GM18909 (cell line): Measurements from ENCODE around the gene NOCT.
A peak's percentile ranks its signal among the peaks of the same experiment; 100 is the strongest.
"Not testable (repeated sequence)": the region's sequence is repeated elsewhere in the genome, so short reads cannot be mapped to it uniquely, and the experiment has no call there.

Source experiments
- ATAC-seq: cut with Tn5 transposase; IDR thresholded peaks from one replicate; pipeline ENCODE4 v1.9.1; 2021; ENCODE audit warnings: mild to moderate bottlenecking; ENCODE audit not compliant: unreplicated experiment, poor library complexity

The NOCT gene

GRCh38 chr4:139042981-139043460 is 27.4 kb downstream of the NOCT start:
- ATAC-seq: no peak

GRCh38 chr4:139044291-139044690 is 28.7 kb downstream of the NOCT start:
- ATAC-seq: no peak

- no peak for ATAC-seq
Measured at GRCh38 chr4:139048026-139048425, 32.4 kb downstream of the NOCT start.

DNA sequence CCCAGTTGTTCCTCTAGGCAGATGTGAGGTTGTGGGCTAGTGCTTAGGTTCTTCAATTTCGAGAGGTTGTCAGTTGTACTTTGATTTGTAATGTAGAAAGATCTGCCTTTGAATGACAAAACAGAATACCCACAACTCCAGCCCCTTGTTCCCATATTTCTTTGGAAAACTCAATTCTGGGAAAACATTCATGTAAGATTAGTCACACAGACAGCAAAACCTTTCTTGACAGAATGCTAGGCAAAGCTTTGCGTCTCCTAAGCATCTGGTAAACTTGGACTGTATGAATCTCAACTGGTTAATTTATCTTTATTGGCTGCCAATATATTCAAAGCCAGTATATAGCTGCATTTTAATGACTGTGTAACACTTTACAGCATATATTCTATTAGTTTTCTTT is 34.9 kb downstream of the NOCT start:
- ATAC-seq: no peak

DNA sequence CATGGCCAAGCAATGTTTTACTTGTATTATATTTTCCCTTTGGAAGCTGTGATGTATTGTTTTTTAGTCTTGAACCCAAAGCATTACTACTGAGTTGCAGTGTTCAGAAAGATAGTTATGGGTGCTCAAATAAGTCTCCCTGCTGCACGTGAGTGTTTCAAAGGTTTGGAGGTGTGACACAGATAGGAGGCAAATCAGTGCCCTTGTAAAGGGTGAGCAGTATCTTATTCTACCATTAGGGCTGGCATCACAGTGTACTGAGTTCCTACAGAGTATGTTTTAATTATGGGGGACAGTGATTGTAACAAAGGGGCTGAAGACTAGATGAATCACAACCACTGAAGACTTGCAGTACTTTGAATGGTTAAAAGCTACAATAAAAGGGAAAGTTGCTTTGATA is 38.3 kb downstream of the NOCT start:
- no peak for ATAC-seq

DNA sequence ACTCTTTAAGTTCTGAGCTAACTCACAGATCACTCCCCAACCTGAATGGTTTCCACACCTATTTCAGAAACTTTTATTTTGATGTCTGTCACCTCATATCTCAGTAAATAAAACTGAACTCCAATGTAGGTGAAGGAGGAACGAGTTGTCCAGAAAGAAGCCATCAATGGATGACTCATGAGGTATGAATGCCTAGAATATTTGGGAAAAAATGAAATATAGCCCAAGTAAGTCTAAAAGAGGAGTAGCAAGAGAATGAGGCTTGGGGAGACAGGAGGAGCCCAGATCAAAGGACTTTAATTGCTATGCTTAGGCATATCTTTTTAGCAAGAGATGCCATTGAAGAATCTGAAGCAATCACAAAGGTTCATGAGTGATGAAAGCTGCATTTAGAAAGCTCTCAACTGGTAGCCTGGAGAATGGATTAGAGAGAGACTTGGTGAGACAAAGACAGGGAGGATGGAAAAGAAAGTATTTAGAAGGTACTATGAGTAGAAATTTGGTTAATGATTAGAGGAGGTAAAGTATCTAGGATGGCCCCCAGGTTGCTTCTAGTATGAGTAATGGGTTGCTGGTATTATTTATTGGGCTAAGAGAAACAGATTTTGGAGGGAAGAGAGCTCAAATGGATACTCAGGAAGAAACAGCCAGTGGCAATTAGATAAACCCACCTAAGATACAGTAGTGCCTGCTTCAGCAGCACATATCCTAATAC is 39.4 kb downstream of the NOCT start:
- ATAC-seq: no peak

DNA sequence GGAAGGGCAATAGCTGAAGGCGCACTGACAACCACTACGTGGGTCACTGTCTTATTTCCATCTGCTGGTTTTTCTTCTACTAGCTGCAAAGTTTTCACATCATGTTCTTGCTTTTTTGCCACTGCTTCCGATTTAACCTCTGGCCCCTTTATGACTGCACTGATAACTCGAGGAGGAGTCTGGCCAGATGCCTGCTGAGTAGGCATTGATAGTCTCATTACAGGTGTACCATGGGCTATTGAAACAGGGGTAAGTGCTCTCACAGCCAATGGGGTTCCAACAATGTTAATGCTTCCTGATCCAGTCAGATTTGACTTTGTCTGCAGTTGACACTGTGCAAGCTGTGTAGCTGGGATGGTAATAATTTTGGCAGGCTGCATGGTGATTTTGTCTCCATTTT is 43.4 kb downstream of the NOCT start:
- not testable (repeated sequence) for ATAC-seq

DNA sequence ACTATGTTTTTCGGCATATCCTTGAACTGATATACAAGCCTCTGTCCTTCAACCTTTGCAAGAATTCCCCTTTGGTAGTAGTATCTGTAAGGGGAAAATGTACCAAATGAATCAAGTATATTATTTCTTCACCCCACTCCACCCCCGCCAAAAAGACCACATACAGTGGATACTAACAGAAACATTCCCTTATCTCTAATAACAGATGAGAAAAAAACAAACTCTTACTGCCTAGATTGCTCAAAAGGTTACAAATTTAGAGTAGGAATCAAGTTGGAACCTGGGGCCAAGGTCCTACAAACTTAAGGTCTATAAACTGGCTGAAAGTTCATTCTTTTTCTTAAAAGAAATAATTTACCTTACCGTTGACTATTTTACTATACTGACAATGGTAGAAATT is 45.0 kb downstream of the NOCT start:
- ATAC-seq: no peak

GRCh38 chr4:139076016-139076744 is 60.6 kb downstream of the NOCT start:
- ATAC-seq: no peak

DNA sequence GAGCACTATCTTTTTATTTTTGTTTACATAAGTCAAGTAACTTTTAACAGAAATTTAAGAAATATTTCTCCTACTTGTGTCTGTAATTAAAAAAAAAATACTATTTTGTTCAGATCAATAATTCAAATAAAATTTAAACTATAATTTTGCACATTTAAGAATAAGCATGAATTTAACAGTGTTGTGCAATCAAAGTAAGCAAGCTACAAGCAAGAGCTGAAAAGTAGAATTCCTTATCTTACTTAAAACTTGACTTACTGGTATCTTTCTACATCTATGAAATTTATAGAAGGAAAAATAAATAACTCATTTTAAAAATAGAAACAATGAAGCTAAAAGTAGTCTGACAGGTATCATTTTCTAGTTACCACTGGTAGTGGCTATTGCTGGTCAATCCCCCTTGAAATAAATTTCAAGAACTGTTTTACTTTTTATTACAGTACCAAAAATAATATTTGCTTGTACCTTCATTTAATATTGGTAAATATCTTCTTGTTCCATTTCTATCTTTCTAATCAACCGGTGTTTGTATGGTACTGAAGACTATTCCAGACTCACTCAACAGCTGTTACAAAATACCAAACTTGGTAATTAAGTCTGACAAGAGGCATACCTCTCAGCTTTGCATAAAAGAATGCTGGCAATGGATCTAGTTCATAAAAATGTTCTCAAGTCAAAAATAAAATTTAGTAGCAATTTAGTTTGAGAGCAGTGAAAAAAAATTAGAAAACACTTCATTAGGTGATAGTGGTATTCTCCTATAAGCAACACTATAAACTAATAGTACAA is 62.2 kb downstream of the NOCT start:
- no peak for ATAC-seq

GRCh38 chr4:139078926-139079325 is 63.3 kb downstream of the NOCT start:
- ATAC-seq: no peak

DNA sequence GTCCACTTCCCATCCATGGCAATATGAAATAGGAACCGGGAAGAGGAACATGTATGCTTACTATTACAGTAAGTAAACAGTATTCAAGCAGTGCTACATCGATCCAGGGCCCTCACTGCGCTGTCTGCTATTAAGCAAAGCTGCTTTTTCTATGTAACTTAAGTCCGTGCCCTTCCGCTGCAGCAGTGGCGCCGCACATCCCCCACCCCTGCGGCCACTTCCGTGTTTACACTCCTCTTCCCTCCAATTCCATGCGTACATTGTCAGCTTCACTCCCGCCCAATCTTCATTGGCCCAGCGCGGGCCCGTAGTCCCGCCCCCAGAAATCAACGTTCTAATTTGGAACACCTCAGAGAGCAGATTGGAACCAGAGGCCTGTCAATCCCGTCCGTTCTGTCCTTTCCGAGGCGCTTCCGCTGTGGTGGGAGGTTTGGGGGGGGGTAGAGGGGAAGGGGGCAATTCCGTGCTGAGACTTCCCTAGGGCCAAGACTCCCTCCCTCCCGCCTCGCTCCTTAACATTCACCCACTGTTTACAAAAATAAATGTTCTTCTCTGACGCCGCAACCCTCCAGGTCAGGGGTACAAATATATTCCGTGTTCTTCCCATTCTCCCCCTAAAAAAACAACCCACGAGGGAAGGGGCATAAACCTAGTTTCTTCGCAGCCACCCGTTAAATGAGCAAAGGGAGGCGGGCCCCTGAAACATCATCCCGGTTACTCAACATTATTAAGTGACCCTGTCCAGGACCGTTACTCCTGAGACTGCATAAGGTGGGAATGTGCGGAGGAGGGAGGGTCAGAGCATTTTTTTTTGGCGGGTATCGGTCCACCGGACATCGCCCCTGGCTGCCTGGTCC is 67.4 kb downstream of the NOCT start:
- ATAC-seq: peak; percentile 88

GRCh38 chr4:139083607-139083955 is 68.0 kb downstream of the NOCT start:
- ATAC-seq: peak; percentile 31

GRCh38 chr4:139083956-139084803 is 68.6 kb downstream of the NOCT start:
- peak; percentile 60 for ATAC-seq

- no peak for ATAC-seq
Measured at GRCh38 chr4:139084804-139085093, 69.2 kb downstream of the NOCT start.

- no peak for ATAC-seq
Measured at GRCh38 chr4:139085141-139085540, 69.6 kb downstream of the NOCT start.

- no peak for ATAC-seq
Measured at GRCh38 chr4:139092271-139092670, 76.7 kb downstream of the NOCT start.
